Activated CD8-positive, alpha-beta T cell treated with anti-CD3 and anti-CD28 coated beads for 36 hours (primary cell): Measurements from ENCODE around the gene GLP1R. TPM values are rescaled to one million over a fixed set of nuclear protein-coding genes. Genes with fewer than 3 reads are reported as not detected.

Source experiments
- ATAC-seq: fragments of 200-7000 bp; cut with Tn5 transposase; one replicate; pipeline ENCODE4 v1.10.0; 2021; ENCODE audit warnings: mild to moderate bottlenecking, moderate library complexity
- CTCF ChIA-PET: fragments of 350-600 bp; sonication (Branson Sonifier 250); formaldehyde crosslinking; loops from one replicate; lab custom pipeline; 2021; ENCODE audit warnings: antibody characterized with exemption; lab: Charles Lee
- POLR2A ChIA-PET: fragments of 350-600 bp; sonication (Branson Sonifier 250); formaldehyde crosslinking; loops from one replicate; lab custom pipeline; 2021; ENCODE audit warnings: antibody characterized with exemption; lab: Charles Lee
- DNase-seq: peaks from one replicate; pipeline ENCODE4 v3.0.0-alpha.2; 2020
- H3K27ac Mint-ChIP-seq: one replicate; pipeline ENCODE4 v1.8.0; 2021; ENCODE audit warnings: mild to moderate bottlenecking, mixed read lengths
- H3K27me3 Mint-ChIP-seq: one replicate; pipeline ENCODE4 v1.8.0; 2021; ENCODE audit warnings: mixed read lengths
- H3K36me3 Mint-ChIP-seq: one replicate; pipeline ENCODE4 v1.8.0; 2021; ENCODE audit warnings: low read depth, mixed read lengths
- H3K4me1 Mint-ChIP-seq: one replicate; pipeline ENCODE4 v1.8.0; 2021; ENCODE audit warnings: low read depth, mixed read lengths
- H3K4me3 Mint-ChIP-seq: one replicate; pipeline ENCODE4 v1.8.0; 2021; ENCODE audit warnings: mild to moderate bottlenecking, moderate library complexity, mixed read lengths
- H3K9me3 Mint-ChIP-seq: one replicate; pipeline ENCODE4 v1.8.0; 2021; ENCODE audit warnings: mixed read lengths
- intact Hi-C: fragments of 100-400 bp; cut with micrococcal nuclease; formaldehyde crosslinking; loops from one replicate; pipeline ENCODE4 v1.10.0; 2022
- total RNA-seq, 2 experiments: library from RNA; stranded (reverse); gene quantifications; one replicate each; pipeline ENCODE4 v1.2.3, GENCODE V29; 2021
- TF ChIP-seq, protein P1 (sequence below): fragments of 200-600 bp; IDR thresholded peaks from one replicate; pipeline ENCODE4 v1.8.0; 2022; ENCODE audit warnings: antibody characterized with exemption, mild to moderate bottlenecking

GLP1R gene
- total RNA-seq, 2 experiments from 2014 or later = 0.81 to 1.1 TPM

GRCh38 chr6:39059496-39060310, 11.1 kb downstream of the GLP1R start:
- ATAC-seq (no peak), DNase-seq (no peak)
- Mint-ChIP-seq H3K4me1 (no peaks in the 10 kb centered on the region), H3K27ac (no peak overlapping the region), H3K9me3 (no peaks in the 10 kb centered on the region), H3K4me3 (no peak overlapping the region), H3K36me3 (no peaks in the 10 kb centered on the region), H3K27me3 (peaks cover 13% of the 10 kb centered on the region)
- ChIA-PET POLR2A (no interaction called here), CTCF (interaction anchor here (1.4 kb wide), 1 partner anchor 86 kb away, joined by 3 read pairs; no protein-coding TSS in a partner anchor)
- TF ChIP-seq, protein P1, sequence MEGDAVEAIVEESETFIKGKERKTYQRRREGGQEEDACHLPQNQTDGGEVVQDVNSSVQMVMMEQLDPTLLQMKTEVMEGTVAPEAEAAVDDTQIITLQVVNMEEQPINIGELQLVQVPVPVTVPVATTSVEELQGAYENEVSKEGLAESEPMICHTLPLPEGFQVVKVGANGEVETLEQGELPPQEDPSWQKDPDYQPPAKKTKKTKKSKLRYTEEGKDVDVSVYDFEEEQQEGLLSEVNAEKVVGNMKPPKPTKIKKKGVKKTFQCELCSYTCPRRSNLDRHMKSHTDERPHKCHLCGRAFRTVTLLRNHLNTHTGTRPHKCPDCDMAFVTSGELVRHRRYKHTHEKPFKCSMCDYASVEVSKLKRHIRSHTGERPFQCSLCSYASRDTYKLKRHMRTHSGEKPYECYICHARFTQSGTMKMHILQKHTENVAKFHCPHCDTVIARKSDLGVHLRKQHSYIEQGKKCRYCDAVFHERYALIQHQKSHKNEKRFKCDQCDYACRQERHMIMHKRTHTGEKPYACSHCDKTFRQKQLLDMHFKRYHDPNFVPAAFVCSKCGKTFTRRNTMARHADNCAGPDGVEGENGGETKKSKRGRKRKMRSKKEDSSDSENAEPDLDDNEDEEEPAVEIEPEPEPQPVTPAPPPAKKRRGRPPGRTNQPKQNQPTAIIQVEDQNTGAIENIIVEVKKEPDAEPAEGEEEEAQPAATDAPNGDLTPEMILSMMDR = no peak
- intact Hi-C loops = no loop called here

DNA sequence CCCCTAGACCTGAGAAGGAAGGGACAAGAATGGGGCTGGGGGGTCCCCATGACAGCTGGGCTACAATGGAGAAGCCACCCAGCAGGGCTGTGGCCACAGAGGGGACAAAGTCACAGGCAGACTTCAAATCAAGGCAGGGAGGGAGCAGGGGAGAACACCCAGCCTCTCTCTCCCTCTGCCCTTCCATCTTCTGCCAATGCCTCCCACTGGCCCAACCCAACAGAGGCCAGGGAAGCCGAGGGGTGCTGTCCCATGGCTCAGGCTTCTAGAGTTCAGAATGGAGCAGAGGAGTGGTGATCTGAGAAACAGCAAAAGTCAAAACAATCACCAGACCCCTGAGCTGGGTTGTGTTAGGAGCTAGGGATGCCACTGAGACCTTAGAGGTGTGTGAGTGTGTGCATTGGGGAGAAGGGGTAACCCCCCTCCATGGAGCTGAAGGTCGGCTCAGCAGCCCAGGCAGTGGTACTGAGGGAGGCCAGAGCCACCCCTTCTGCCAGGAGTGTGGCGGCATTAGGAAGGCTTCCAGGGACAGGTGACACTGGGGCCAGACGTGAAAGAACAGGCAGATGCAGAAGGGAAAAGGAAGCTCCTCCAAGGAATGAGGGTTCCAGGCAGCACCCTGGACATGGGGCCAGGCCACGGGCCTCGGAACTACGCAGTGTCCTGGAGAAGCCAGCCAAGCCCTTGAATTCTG, 12.0 kb downstream of the GLP1R start:
- ATAC-seq = no peak
- intact Hi-C loops = no loop called here
- no peaks in the 10 kb centered on the region for H3K4me1 Mint-ChIP-seq
- POLR2A ChIA-PET = interaction anchor here (1.4 kb wide), 1 partner anchor 16 kb away, joined by 4 read pairs; no protein-coding TSS in a partner anchor
- TF ChIP-seq, protein P1 = no peak
- CTCF ChIA-PET = interaction anchor here (1.2 kb wide), 1 partner anchor 23 kb away, joined by 3 read pairs; no protein-coding TSS in a partner anchor
- no peak overlapping the region for H3K27ac Mint-ChIP-seq
- no peaks in the 10 kb centered on the region for H3K36me3 Mint-ChIP-seq
- no peak for DNase-seq
- no peak overlapping the region for H3K4me3 Mint-ChIP-seq
- peaks cover 15% of the 10 kb centered on the region for H3K27me3 Mint-ChIP-seq
- H3K9me3 Mint-ChIP-seq = no peaks in the 10 kb centered on the region

DNA sequence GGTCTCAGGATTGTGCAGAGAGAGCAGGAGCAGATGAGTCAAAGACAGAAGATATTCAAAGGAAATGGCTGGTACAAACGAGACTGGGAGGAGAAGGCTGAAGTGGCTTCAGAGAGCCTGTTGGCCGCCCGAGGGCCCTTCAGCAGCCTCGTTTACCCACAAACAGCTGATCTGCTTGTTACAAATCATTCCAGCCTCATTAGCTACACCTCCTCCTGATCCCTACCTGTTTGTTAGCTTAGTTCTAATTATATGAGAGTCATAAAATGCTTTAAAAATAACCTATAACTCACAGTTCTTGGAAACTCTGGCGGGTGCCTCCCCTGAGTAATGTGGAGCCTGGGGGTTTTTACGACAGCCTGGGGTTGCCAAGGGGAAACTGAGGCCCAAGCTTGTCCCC, 12.6 kb downstream of the GLP1R start:
- CTCF ChIA-PET = interaction anchor here (1.0 to 1.5 kb wide), 4 partner anchors 22 to 104 kb away, joined by 3 read pairs; no protein-coding TSS in a partner anchor
- TF ChIP-seq, protein P1 = no peak
- no peaks in the 10 kb centered on the region for H3K36me3 Mint-ChIP-seq
- no peaks in the 10 kb centered on the region for H3K4me1 Mint-ChIP-seq
- no peak for DNase-seq
- intact Hi-C loops = no loop called here
- peaks cover 14% of the 10 kb centered on the region for H3K27me3 Mint-ChIP-seq
- no peak for ATAC-seq
- no peak overlapping the region for H3K27ac Mint-ChIP-seq
- POLR2A ChIA-PET = interaction anchor here (0.9 to 1.4 kb wide), 2 partner anchors 15 to 50 kb away, joined by 3 to 4 read pairs; no protein-coding TSS in a partner anchor
- no peaks in the 10 kb centered on the region for H3K9me3 Mint-ChIP-seq
- H3K4me3 Mint-ChIP-seq = no peak overlapping the region

DNA sequence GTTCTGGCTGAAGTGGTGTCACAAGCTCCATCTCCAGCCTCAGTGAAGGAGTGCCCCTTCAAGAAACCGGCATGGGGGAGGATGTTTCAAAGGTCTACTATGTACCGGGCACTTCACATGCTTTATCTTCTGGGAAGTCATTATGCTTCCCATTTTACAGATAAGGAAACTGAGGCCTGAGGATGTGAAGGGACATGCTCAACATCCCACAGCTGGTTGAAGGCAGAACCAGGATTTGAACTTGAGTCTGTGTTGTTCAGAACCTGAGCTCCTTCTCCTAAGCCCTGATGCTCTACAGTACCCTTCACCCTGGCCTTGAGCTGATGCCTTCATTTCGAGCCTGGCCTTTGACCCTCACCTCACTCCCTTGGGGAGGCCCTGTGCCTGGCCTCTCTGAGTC, 13.0 kb downstream of the GLP1R start:
- no peaks in the 10 kb centered on the region for H3K4me1 Mint-ChIP-seq
- no peaks in the 10 kb centered on the region for H3K36me3 Mint-ChIP-seq
- H3K27me3 Mint-ChIP-seq = peaks cover 14% of the 10 kb centered on the region
- H3K9me3 Mint-ChIP-seq = no peaks in the 10 kb centered on the region
- H3K27ac Mint-ChIP-seq = no peak overlapping the region
- ChIA-PET POLR2A (interaction anchor here (0.9 to 1.4 kb wide), 2 partner anchors 15 to 49 kb away, joined by 3 to 4 read pairs; no protein-coding TSS in a partner anchor), CTCF (interaction anchor here (1.0 to 1.5 kb wide), 4 partner anchors 22 to 104 kb away, joined by 3 read pairs; no protein-coding TSS in a partner anchor)
- intact Hi-C loops = no loop called here
- DNase-seq (no peak), ATAC-seq (no peak)
- TF ChIP-seq, protein P1 = no peak
- no peak overlapping the region for H3K4me3 Mint-ChIP-seq
